OCI-LY1 (cell line): ENCODE data around the gene MRPL10.

Source experiments
- EZH2 ChIP-seq: fragments of 200-600 bp; sonication (generic), shearing (Covaris generic); IDR thresholded peaks from 2 replicates; pipeline ENCODE4 v1.8.0; 2017; ENCODE audit warnings: borderline replicate concordance, mixed run types, mild to moderate bottlenecking, antibody characterized with exemption, low read length, moderate library complexity, mixed read lengths
- TF ChIP-seq, protein P1 (sequence below): fragments of 200-600 bp; sonication (generic), shearing (Covaris generic); IDR thresholded peaks from 2 replicates; pipeline ENCODE4 v1.5.1; 2017; ENCODE audit warnings: mild to moderate bottlenecking, antibody characterized with exemption, low read length, moderate library complexity, mixed read lengths

DNA sequence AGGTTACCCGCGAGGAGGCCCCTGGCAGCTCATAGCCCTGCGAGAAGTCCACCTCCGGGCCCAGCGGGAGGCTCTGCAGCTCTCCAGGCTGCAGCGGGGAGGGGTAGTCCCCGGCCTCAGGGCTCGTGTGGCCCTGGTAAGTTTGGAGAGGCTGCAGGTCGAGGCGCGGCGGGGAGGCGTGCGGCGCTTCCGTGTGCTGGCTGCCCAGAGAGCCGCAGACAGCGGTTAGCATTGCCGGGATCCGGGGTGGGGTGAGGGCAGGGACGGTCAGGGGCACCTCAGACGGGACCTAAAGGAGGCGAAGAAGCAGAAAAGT lies 16.8 kb upstream of the MRPL10 start:
- TF ChIP-seq, protein P1, sequence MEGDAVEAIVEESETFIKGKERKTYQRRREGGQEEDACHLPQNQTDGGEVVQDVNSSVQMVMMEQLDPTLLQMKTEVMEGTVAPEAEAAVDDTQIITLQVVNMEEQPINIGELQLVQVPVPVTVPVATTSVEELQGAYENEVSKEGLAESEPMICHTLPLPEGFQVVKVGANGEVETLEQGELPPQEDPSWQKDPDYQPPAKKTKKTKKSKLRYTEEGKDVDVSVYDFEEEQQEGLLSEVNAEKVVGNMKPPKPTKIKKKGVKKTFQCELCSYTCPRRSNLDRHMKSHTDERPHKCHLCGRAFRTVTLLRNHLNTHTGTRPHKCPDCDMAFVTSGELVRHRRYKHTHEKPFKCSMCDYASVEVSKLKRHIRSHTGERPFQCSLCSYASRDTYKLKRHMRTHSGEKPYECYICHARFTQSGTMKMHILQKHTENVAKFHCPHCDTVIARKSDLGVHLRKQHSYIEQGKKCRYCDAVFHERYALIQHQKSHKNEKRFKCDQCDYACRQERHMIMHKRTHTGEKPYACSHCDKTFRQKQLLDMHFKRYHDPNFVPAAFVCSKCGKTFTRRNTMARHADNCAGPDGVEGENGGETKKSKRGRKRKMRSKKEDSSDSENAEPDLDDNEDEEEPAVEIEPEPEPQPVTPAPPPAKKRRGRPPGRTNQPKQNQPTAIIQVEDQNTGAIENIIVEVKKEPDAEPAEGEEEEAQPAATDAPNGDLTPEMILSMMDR: no peak
- TF ChIP-seq EZH2: no peak
